H1 (cell line): Measurements from ENCODE around the gene PPP1R18. TPM values are rescaled to one million over a fixed set of nuclear protein-coding genes. Genes with fewer than 3 reads are reported as not detected.
A peak's percentile ranks its signal among the peaks of the same experiment; 100 is the strongest.

Experiments
- CTCF ChIP-seq, 3 experiments: IDR thresholded peaks; 1 replicate in 2 of 3; 2 replicates in 1 of 3; pipeline versions ENCODE4 v1.5.1 to v1.6.1; 2011; ENCODE audit warnings: low read length in 3 of 3, mild to moderate bottlenecking in 3 of 3, inconsistent platforms in 2 of 3, low read depth in 1 of 3, moderate library complexity in 1 of 3; ENCODE audit not compliant: insufficient read depth in 1 of 3; ENCODE audit errors: control extremely low read depth in 1 of 3
- polyA plus RNA-seq, 7 experiments: library from polyadenylated mRNA; depleted of rRNA in 3 of 7; stranded (reverse) in 5 of 7; unstranded in 2 of 7; fragments of >200 nt in 5 of 7; fragments of 200-250 nt in 2 of 7; gene quantifications; 1 replicate in 5 of 7; 2 replicates in 1 of 7; 4 replicates in 1 of 7; pipeline versions ENCODE4 v1.2.1 to v1.2.3, GENCODE V29; 2011 to 2013; ENCODE audit warnings: missing spikeins in 2 of 7, mixed read lengths in 2 of 7
- total RNA-seq: library from RNA; stranded (reverse); fragmentation: NEBNext Ultra II Directional; extraction: Animal tissue kit (Norgen Biotek cat#: 25700); gene quantifications from 2 replicates; pipeline ENCODE4 v1.2.1, GENCODE V29; 2021

Gene PPP1R18
- total and polyA plus RNA-seq, 2 of the 8 experiments (the other 6 are each of a cell fraction or from before 2014, with no cell fraction given): 25.1 to 29.1 TPM

- peak in 1 of 3 experiments; percentile 15; a peak in 1 of 4 replicates for TF ChIP-seq CTCF (IDR thresholded peaks at IDR 0.05; ENCODE audit: control extremely low read depth in 1 of 3, insufficient read depth in 1 of 3, low read depth in 1 of 3, low read length in 3 of 3)
Measured at GRCh38 chr6:30717129-30717844, 30.8 kb upstream of the PPP1R18 start, which contains the start of gene MDC1 (continued).
